GM19455 (cell line): ENCODE results near the gene MNAT1.
"Not testable (repeated sequence)": the region's sequence is repeated elsewhere in the genome, so short reads cannot be mapped to it uniquely, and the experiment has no call there.

Experiments used
- ATAC-seq: cut with Tn5 transposase; IDR thresholded peaks from one replicate; pipeline ENCODE4 v1.9.1; 2021; ENCODE audit not compliant: unreplicated experiment

The MNAT1 gene

GRCh38 chr14:60734465-60735242, at the start of gene MNAT1:
TSS of gene MNAT1 (plus strand) at chr14:60734761. CDS start at chr14:60734863, 102 bp downstream.
- peak; percentile 91 for ATAC-seq

- ATAC-seq: no peak
Observed at GRCh38 chr14:60686865-60687264, 47.7 kb upstream of the MNAT1 start.

GRCh38 chr14:60691383-60692113, 43.0 kb upstream of the MNAT1 start:
- no peak for ATAC-seq

GRCh38 chr14:60695327-60695726, 39.2 kb upstream of the MNAT1 start:
- no peak for ATAC-seq

- no peak for ATAC-seq
Observed at GRCh38 chr14:60700598-60700997, 34.0 kb upstream of the MNAT1 start.

GRCh38 chr14:60705100-60705499, 29.5 kb upstream of the MNAT1 start:
- ATAC-seq: no peak

GRCh38 chr14:60707858-60708257, 26.7 kb upstream of the MNAT1 start:
- no peak for ATAC-seq

- no peak for ATAC-seq
Observed at GRCh38 chr14:60710494-60710893, 24.1 kb upstream of the MNAT1 start.

GRCh38 chr14:60713513-60713912, 21.0 kb upstream of the MNAT1 start:
- no peak for ATAC-seq

GRCh38 chr14:60720391-60720790, 14.2 kb upstream of the MNAT1 start:
- no peak for ATAC-seq

- no peak for ATAC-seq
Observed at GRCh38 chr14:60720962-60721325, 13.6 kb upstream of the MNAT1 start.

GRCh38 chr14:60721326-60722106, 13.0 kb upstream of the MNAT1 start:
- ATAC-seq: no peak

GRCh38 chr14:60722107-60722356, 12.5 kb upstream of the MNAT1 start:
- no peak for ATAC-seq

GRCh38 chr14:60722357-60723115, 12.0 kb upstream of the MNAT1 start:
- ATAC-seq: no peak

- peak; percentile 55 for ATAC-seq
Observed at GRCh38 chr14:60723116-60723906, 11.2 kb upstream of the MNAT1 start.

GRCh38 chr14:60723907-60724618, 10.5 kb upstream of the MNAT1 start, which contains the start of gene SIX4:
TSS of gene SIX4 (minus strand) at chr14:60724351. CDS start at chr14:60724074, 277 bp downstream.
- peak; percentile 31 for ATAC-seq

GRCh38 chr14:60731291-60731690, 3.3 kb upstream of the MNAT1 start:
- ATAC-seq: not testable (repeated sequence)

- ATAC-seq: no peak
Observed at GRCh38 chr14:60732840-60733483, 1.6 kb upstream of the MNAT1 start.

GRCh38 chr14:60735416-60735815, 855 bp downstream of the MNAT1 start:
- no peak for ATAC-seq
